ENCODE data around the gene CDIP1.
A peak's percentile ranks its signal among the peaks of the same experiment; 100 is the strongest.

The CDIP1 gene

DNA sequence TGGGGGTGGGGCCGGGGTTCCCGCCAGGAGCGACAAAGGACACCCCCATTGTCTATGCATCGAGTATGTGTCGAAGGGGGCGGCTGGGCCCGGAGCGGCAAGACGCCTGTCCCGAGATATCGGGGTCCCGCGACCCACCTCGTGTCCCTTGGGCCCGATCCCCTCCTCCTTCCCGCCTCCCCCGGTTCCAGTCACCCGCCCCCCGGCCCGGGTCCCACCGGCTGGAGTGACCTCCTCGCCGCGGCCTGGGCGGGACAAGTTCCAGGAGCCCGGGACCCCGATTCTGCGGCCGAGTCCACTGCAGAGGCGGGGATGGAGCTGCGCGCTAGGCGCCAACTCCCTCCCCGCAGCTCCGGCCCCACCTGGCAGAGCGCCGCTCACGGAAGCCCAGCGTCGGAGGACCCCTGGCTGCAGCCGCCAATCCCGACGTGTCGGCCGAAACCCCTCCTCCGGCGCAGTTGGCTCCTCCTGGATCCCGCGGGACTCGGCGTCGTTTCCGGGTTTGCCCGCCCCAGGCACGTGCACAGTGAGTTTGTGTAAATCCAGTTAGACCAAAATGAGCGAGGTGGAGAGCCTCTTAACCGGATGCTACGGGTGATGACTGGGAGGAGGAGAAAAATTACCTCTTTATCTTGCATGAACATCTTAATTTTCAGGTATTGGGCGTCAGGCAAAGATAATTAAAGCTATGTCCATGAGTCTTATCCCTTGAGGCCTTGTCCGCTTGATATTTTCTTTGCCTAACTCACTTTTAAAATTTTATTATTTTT is 64.2 kb downstream of the CDIP1 start, which contains the start of gene NMRAL1:
NMRAL1 (minus strand) TSS at position 434 of the 770 bp plus-strand sequence. CDS start 493 bp downstream, outside the sequence.
- peak within 1 kb of the TSS; percentile 51; the same call in 1 of the 2 replicates for H3K4me3 ChIP-seq (ENCODE audit: low read length)
- TF ChIP-seq ZNF274 (IDR thresholded peaks at IDR 0.05; ENCODE audit: low read depth, low read length): no peak

- no peak for TF ChIP-seq ZNF274 (IDR thresholded peaks at IDR 0.05; ENCODE audit: low read depth, low read length)
- H3K4me3 ChIP-seq (ENCODE audit: low read length): no peak overlapping the region
Measured at GRCh38 chr16:4472880-4473279, 65.7 kb downstream of the CDIP1 start.

GRCh38 chr16:4471869-4472268 is 66.7 kb downstream of the CDIP1 start:
- no peak for TF ChIP-seq ZNF274 (IDR thresholded peaks at IDR 0.05; ENCODE audit: low read depth, low read length)

DNA sequence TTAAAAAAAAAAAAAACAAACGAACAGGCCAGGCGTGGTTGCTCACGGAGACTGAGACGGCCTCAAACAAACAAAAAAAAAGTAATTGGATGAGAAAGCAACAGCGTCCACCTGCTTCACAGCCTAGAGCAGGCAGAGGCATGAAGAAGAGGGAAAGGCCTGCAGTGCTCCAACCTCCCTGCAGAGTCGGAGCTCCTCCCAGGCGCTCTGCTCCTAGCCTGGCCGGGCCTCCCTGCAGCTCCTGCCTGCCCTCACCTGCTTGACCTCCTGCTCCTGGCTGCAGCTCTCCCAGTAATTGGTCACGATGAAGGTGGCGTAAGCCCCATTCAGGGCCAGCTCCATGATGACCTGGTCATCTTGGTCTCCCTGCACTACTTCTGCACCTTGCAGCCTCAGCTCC is 69.6 kb downstream of the CDIP1 start:
- H3K4me3 ChIP-seq (ENCODE audit: low read length): no peak overlapping the region
- TF ChIP-seq ZNF274 (IDR thresholded peaks at IDR 0.05; ENCODE audit: low read depth, low read length): no peak

More at GRCh38 chr16:4471869-4472268, 66.7 kb downstream of the CDIP1 start:
- H3K4me3 ChIP-seq (ENCODE audit: low read length): no peak overlapping the region

GRCh38 chr16:4467916-4468315 is 70.7 kb downstream of the CDIP1 start:
- no peak for TF ChIP-seq ZNF274 (IDR thresholded peaks at IDR 0.05; ENCODE audit: low read depth, low read length)
- H3K4me3 ChIP-seq (ENCODE audit: low read length): no peak overlapping the region

- TF ChIP-seq ZNF274 (IDR thresholded peaks at IDR 0.05; ENCODE audit: low read depth, low read length): no peak
- no peak overlapping the region for H3K4me3 ChIP-seq (ENCODE audit: low read length)
Measured at GRCh38 chr16:4465977-4466779, 72.4 kb downstream of the CDIP1 start.

DNA sequence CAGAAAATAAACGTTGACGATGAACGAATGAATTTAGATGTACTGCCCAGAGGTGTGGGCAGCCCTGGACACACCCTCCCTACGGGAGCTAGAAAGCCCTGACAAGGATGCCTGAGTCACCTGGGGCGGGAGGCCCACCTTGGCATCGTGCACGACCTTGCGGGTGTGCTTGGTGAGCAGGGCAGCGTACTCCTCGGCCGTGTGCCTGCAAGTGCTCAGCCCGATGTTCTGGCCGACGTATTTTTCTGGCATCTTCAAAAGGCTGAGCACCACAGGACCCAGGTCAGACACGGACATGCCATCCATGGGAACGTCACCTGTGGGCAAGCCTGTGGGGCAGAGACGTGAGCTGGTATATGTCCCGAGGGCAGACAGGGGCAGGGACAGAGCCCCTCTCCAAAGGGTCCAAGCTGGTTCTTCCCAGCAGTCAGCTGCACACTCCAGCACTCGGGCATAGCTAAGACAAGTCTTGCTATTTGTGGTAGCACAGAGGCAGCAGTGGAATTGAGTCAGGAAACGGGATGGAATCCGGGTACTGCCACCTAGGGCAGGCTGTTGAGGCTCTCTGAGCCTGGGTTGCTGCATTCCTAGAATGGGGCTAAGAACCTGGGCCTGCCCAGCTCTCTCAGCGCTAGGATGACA is 74.9 kb downstream of the CDIP1 start:
- no peak overlapping the region for H3K4me3 ChIP-seq (ENCODE audit: low read length)

GRCh38 chr16:4461250-4462085 is 77.1 kb downstream of the CDIP1 start:
- no peak overlapping the region for H3K4me3 ChIP-seq (ENCODE audit: low read length)
- no peak for TF ChIP-seq ZNF274 (IDR thresholded peaks at IDR 0.05; ENCODE audit: low read depth, low read length)

More for the DNA sequence above, 74.9 kb downstream of the CDIP1 start:
- no peak for TF ChIP-seq ZNF274 (IDR thresholded peaks at IDR 0.05; ENCODE audit: low read depth, low read length)

DNA sequence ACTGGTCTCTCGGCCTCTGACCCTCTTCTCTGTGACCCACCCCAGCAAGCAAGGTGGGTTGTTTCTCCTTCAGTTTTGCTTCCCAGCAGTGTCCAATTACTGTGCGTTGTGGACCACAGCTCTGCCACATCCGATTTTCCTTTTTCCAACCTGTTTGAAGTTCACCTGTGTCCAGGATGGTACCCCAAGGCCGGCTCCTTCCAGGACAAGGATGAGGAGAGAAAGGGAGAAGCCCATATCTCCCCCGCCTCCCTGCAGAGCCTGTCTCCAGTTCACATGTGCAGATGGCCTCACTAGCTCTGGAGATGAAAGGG is 77.7 kb downstream of the CDIP1 start:
- no peak for TF ChIP-seq ZNF274 (IDR thresholded peaks at IDR 0.05; ENCODE audit: low read depth, low read length)
- no peak overlapping the region for H3K4me3 ChIP-seq (ENCODE audit: low read length)

Measured in GM08714 (cell line).